HFFc6 (cell line): ENCODE results near the gene UBE2E2. TPM values are rescaled to one million over a fixed set of nuclear protein-coding genes. Genes with fewer than 3 reads are reported as not detected.

ENCODE experiments used
- DNase-seq: peaks from one replicate; pipeline ENCODE4 v3.0.0-alpha.2; 2018
- H3K27ac Mint-ChIP-seq: 2 replicates; pipeline ENCODE4 v1.8.0; 2020; ENCODE audit warnings: mild to moderate bottlenecking, mixed read lengths
- H3K27me3 Mint-ChIP-seq: 2 replicates; pipeline ENCODE4 v1.8.0; 2021; ENCODE audit warnings: mild to moderate bottlenecking, moderate library complexity, mixed read lengths; ENCODE audit not compliant: insufficient read depth
- H3K36me3 Mint-ChIP-seq: 2 replicates; pipeline ENCODE4 v1.8.0; 2021; ENCODE audit warnings: low read depth, mixed read lengths
- H3K4me1 Mint-ChIP-seq: 2 replicates; pipeline ENCODE4 v1.8.0; 2020; ENCODE audit warnings: low read depth, mixed read lengths
- H3K4me3 Mint-ChIP-seq: 2 replicates; pipeline ENCODE4 v1.8.0; 2020; ENCODE audit warnings: mild to moderate bottlenecking, moderate library complexity, mixed read lengths
- H3K9me3 Mint-ChIP-seq: 2 replicates; pipeline ENCODE4 v1.8.0; 2020; ENCODE audit warnings: mild to moderate bottlenecking, mixed read lengths
- CTCF ChIP-seq: fragments of 200-600 bp; sonication (generic); IDR thresholded peaks from 2 replicates; pipeline ENCODE4 v1.5.0; 2021; ENCODE audit warnings: antibody characterized with exemption, mild to moderate bottlenecking
- total RNA-seq, 6 experiments: library from RNA; stranded (reverse); fragmentation: NEBNext Ultra II Directional; extraction: Animal tissue kit (Norgen Biotek cat#: 25700); gene quantifications; 2 replicates in 1 of 6; 3 replicates in 5 of 6; pipeline ENCODE4 v1.2.3, GENCODE V29; 2021

UBE2E2 gene
- total RNA-seq, 6 experiments from 2014 or later: 38.2 to 53.0 (median 47.2) TPM

DNA sequence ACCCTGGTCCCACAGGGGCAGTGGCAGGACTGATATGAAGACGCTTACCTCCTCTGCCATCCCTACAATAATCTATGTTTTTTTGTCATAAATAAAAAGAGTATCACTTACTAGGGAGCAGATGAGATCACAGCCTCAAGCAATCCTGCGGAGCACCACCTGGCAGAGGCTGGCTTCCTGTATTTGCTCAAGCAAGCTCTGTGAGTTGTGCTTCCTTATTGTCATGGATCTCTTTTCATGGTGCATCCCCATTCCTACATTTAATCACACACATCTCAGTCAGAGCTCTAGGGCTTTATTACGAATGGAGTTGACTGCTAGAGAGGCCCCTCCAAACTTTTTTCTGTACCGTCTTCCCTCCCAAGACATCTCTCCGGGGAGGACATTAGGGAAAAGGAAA, 186.0 kb downstream of the UBE2E2 start:
- no peaks in the 10 kb centered on the region for H3K4me1 Mint-ChIP-seq
- no peak for DNase-seq
- H3K9me3 Mint-ChIP-seq: no peaks in the 10 kb centered on the region
- no peaks in the 10 kb centered on the region for H3K36me3 Mint-ChIP-seq
- no peak for TF ChIP-seq CTCF
- H3K4me3 Mint-ChIP-seq: no peak overlapping the region
- H3K27me3 Mint-ChIP-seq: no peaks in the 10 kb centered on the region; the same call in 1 of the 2 replicates
- no peak overlapping the region for H3K27ac Mint-ChIP-seq

GRCh38 chr3:23389686-23390085, 186.6 kb downstream of the UBE2E2 start:
- Mint-ChIP-seq H3K27me3 (no peaks in the 10 kb centered on the region; the same call in 1 of the 2 replicates), H3K9me3 (no peaks in the 10 kb centered on the region), H3K36me3 (no peaks in the 10 kb centered on the region), H3K4me3 (no peak overlapping the region), H3K27ac (no peak overlapping the region), H3K4me1 (no peaks in the 10 kb centered on the region)
- TF ChIP-seq CTCF: no peak
- DNase-seq: no peak

DNA sequence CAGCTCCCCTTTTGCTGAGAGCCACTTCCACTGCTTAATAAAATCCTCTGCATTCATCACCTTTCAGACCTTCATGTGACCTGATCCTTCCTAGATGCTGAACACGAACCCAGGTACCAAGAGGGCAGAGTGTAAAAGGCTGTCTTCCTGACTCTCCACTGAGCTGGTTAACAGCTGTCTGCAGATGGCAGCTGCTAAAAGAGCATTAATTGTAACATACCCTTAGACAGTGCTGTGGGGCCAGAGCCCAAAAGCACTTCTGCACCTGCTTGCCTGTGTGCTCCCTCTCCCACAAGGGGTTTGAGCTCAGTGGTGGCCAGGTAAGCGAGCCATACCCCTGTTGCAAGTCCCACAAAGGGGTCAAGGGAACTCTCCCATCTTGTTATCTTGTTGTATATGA, 187.3 kb downstream of the UBE2E2 start:
- DNase-seq: no peak
- no peak for TF ChIP-seq CTCF
- H3K9me3 Mint-ChIP-seq: no peaks in the 10 kb centered on the region
- H3K4me1 Mint-ChIP-seq: no peaks in the 10 kb centered on the region
- no peaks in the 10 kb centered on the region for H3K36me3 Mint-ChIP-seq
- no peak overlapping the region for H3K4me3 Mint-ChIP-seq
- no peak overlapping the region for H3K27ac Mint-ChIP-seq
- no peaks in the 10 kb centered on the region; the same call in 1 of the 2 replicates for H3K27me3 Mint-ChIP-seq

GRCh38 chr3:23390989-23391553, 187.9 kb downstream of the UBE2E2 start:
- no peak overlapping the region for H3K27ac Mint-ChIP-seq
- no peaks in the 10 kb centered on the region for H3K4me1 Mint-ChIP-seq
- DNase-seq: no peak
- no peaks in the 10 kb centered on the region; the same call in 1 of the 2 replicates for H3K27me3 Mint-ChIP-seq
- no peak for TF ChIP-seq CTCF
- H3K9me3 Mint-ChIP-seq: no peaks in the 10 kb centered on the region
- no peak overlapping the region for H3K4me3 Mint-ChIP-seq
- H3K36me3 Mint-ChIP-seq: no peaks in the 10 kb centered on the region

- TF ChIP-seq CTCF: no peak
- no peak for DNase-seq
- H3K36me3 Mint-ChIP-seq: no peaks in the 10 kb centered on the region
- H3K9me3 Mint-ChIP-seq: no peaks in the 10 kb centered on the region
- H3K27me3 Mint-ChIP-seq: no peaks in the 10 kb centered on the region; the same call in 1 of the 2 replicates
- H3K4me3 Mint-ChIP-seq: no peak overlapping the region
- no peaks in the 10 kb centered on the region for H3K4me1 Mint-ChIP-seq
- H3K27ac Mint-ChIP-seq: no peak overlapping the region
Observed at GRCh38 chr3:23395115-23395514, 192.0 kb downstream of the UBE2E2 start.
